GM21825 (cell line): ENCODE measurements around the gene RNF150.

Experiments used
- ATAC-seq: cut with Tn5 transposase; IDR thresholded peaks from one replicate; pipeline ENCODE4 v1.9.1; 2021; ENCODE audit warnings: mild to moderate bottlenecking, moderate library complexity; ENCODE audit not compliant: unreplicated experiment

The RNF150 gene

GRCh38 chr4:140870427-140870826 is 262.8 kb downstream of the RNF150 start:
- ATAC-seq, result no peak

- ATAC-seq, result no peak
Observed at GRCh38 chr4:140869446-140869845, 263.8 kb downstream of the RNF150 start.

GRCh38 chr4:140867356-140867755 is 265.9 kb downstream of the RNF150 start:
- ATAC-seq, result no peak

- ATAC-seq, result no peak
Observed at GRCh38 chr4:140866492-140867005, 266.7 kb downstream of the RNF150 start.

- no peak for ATAC-seq
Observed at GRCh38 chr4:140865253-140866217, 267.7 kb downstream of the RNF150 start.

GRCh38 chr4:140863197-140863596 is 270.1 kb downstream of the RNF150 start:
- no peak for ATAC-seq

GRCh38 chr4:140862177-140862442 is 271.2 kb downstream of the RNF150 start:
- no peak for ATAC-seq

GRCh38 chr4:140861359-140862176 is 271.7 kb downstream of the RNF150 start:
- ATAC-seq, result peak; percentile 59

GRCh38 chr4:140858897-140859296 is 274.4 kb downstream of the RNF150 start:
- ATAC-seq, result no peak

GRCh38 chr4:140857111-140857510 is 276.2 kb downstream of the RNF150 start:
- no peak for ATAC-seq

- no peak for ATAC-seq
Observed at GRCh38 chr4:140856621-140857062, 276.6 kb downstream of the RNF150 start.

GRCh38 chr4:140854168-140854567 is 279.1 kb downstream of the RNF150 start:
- no peak for ATAC-seq

- ATAC-seq, result no peak
Observed at GRCh38 chr4:140851804-140852203, 281.5 kb downstream of the RNF150 start.

- peak; percentile 89 for ATAC-seq
Observed at GRCh38 chr4:140851032-140851636, 282.1 kb downstream of the RNF150 start.

GRCh38 chr4:140849526-140849925 is 283.7 kb downstream of the RNF150 start:
- no peak for ATAC-seq

GRCh38 chr4:140846736-140847135 is 286.5 kb downstream of the RNF150 start:
- no peak for ATAC-seq

GRCh38 chr4:140844061-140844460 is 289.2 kb downstream of the RNF150 start:
- no peak for ATAC-seq

GRCh38 chr4:140841186-140841585 is 292.1 kb downstream of the RNF150 start:
- no peak for ATAC-seq

- ATAC-seq, result no peak
Observed at GRCh38 chr4:140839888-140840790, 293.1 kb downstream of the RNF150 start.

GRCh38 chr4:140839406-140839805 is 293.9 kb downstream of the RNF150 start:
- ATAC-seq, result no peak
